DMS153 (cell line): Measurements from ENCODE around the gene CCT8L2.
"Not testable (repeated sequence)": the region's sequence is repeated elsewhere in the genome, so short reads cannot be mapped to it uniquely, and the experiment has no call there.

Experiments used
- DNase-seq: peaks from one replicate; lab custom pipeline; 2025; lab: John Stamatoyannopoulos, UW

CCT8L2 gene

DNA sequence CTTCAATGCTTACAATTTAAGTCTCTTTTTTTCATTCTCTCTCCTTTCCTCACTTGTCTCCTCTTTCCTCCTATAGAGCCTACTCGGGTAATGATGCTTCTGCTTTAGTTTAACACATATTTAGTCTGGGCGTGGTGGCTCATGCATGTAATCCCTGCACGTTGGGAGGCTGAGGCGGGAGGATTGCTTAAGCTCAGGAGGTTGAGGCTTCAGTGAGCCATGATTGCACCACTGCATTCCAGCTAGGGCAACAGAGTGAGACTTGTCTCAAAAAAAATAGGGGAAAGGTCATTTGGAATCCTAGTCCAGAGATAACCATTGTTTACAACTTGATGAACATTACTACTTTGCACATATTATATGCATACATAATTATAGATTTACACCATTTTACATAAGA lies 1.4 kb upstream of the CCT8L2 start:
- no peak for DNase-seq

DNA sequence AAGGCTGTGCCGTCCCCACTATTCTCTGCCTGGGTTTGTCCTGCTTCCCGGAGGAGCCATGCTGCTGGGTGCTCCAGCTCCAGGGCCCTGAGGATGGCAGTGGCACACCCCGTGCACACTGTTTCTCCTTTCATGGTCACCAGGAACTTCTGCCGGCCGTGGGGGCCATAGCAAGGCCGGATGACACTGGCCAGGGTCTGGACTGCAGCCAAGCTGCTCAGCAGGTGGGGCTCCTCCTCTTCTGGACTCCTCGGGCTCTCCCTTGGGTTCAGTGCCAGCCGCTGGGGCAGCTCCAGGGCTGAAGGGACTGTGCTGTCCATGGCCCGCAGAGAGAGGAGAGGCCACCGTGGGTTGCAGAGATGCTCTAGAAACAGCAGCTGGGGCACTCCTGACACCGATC lies 379 bp downstream of the CCT8L2 start:
- not testable (repeated sequence) for DNase-seq

DNA sequence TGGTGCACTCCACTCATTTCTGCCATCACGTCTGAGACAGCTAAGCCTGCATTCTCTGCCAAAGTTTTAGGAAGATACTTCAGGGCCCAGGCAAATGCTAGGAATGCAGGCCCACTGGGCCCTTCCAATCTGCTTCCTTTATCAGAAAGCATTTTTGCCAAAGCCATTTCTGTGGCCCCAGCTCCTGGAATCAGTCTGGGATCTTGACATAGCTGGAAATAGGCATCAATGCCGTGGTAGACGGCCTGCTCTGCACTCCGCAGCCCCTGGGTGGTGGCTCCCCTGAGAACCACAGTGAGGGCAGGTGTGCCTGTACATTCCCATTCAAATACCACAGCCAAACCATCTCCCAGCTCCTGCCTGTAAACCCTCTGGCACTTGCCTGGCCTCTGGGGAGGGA lies 1.5 kb downstream of the CCT8L2 start:
- DNase-seq, result not testable (repeated sequence)

DNA sequence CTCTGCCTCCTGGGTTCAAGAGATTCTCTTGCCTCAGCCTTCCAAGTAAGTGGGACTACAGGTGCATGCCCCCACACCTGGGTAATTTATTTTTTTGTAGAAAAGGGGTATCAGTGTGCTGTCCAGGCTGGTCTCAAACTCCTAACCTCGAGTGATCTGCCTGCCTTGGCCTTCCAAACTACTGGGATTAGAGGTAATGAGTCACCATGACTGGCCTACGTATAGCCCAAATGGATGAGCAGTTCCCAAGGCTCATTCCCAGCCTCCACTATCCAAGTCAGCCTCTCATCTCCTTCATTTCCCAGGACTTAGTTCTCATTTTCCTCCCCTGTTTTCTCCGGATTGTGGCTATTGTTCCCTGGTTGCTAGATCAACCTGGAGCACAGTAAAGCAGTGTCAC lies 5.6 kb downstream of the CCT8L2 start:
- no peak for DNase-seq

DNA sequence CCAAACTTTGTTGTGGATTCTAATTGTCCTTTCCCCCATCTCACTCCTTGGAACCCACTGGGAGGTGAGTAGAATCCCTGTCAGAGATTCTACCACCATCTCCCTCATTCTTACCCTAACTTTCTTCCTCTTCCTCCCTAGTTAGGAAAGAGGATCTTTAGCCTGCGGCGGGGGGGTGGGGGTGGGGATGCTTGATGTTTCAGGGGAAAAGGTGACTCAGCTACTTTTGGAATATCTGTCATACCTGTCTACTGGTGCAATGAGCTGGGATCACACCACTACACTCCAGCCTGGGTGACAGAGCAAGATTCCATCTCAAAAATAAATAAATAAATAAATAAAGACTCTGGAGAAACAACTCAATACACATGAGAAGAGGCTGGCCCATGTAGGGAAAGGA lies 6.4 kb downstream of the CCT8L2 start:
- DNase-seq, result no peak

DNA sequence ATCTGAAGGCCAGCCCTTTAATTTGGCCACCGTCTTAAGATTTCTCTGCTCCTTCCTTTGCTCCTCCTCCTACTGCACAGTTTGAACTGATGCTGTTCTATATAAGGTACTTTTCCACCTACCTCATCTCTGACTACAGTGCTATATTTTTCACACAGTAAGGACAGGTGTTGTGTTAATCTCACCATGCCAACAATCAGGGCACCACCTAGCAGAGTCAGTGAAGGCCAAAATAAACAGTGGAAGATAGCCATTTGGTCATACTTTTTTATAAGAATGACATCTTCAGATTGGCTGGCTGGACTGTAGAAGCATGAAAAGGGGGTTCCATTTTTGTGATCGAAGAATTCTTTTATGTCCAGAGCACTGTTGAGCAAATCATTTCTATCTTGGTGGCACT lies 11.7 kb downstream of the CCT8L2 start:
- not testable (repeated sequence) for DNase-seq

DNA sequence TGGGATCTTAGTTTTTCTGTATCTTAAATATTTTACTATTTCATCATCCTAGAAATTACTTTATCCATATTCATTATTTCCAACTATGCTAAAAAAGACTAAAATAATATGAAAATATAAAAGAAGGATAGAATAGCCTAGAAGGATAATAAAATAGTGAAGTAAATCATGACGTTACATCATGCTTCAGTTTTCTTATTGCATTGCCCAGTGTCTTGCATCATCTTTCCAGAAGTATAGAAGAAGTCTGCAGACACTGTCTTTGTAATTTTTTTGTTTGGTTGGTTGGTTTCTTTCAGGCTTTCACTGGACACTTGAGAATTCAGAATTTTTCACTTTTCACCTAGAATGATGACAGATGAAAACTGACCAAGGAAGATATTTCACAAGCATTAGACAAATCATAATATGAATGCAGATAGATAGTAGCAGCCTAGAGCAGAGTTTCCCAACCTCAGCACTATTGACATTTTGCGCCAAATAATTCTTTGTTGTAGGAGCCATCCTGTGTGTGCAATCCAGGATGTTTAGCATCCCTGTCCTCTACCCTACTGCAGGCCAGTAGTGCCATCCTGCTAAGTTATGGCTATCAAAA lies 23.3 kb downstream of the CCT8L2 start:
- DNase-seq, result not testable (repeated sequence)

DNA sequence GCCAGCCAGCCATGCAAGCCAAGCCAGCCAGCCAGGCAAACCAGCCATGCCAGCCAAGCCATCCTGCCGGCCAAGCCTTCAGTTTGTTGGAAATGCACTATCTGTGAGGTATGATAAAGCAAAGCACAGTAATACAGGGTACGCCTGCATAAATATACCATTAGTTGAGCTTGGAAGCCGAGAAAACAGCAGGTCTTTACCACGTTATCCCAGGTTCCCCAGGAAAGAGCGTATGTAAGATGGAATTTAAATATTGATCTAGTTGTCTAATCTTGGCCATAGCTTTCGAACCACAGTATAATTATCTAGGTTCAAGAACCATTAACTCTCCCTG lies 24.2 kb downstream of the CCT8L2 start:
- no peak for DNase-seq

DNA sequence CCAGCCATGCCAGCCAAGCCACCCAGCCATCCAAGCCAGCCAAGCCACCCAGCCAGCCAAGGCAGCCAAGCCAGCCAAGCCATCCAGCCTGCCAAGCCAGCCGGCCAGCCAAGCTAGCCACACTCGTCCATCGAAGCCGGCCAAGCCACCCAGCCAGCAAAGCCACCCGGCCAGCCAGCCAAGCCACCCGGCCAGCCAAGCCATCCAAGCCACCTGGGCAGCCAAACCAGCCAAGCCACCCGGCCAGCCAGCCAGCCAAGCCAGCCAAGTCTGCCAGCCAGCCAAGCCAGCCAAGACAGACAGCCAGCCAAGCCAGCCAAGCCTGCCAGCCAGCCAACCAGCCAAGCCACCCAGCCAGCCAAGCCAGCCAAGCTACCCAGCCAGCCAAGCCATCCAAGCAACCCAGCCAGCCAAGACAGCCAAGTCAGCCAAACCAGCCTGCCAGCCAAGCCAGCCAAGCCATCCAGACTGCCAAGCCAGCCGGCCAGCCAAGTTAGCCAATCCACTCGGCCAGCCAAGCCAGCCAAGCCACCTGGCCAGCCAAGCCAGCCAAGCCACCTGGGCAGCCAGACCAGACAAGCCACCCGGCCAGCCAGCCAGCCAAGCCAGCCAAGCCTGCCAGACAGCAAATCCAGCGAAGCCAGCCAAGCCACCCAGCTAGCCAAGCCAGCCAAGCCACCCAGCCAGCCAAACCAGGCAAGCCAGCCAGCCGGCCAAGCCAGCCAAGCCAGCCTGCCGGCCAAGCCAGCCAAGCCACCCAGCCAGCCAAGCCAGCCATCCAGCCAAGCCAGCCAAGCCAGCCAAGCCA lies 24.8 kb downstream of the CCT8L2 start:
- not testable (repeated sequence) for DNase-seq

DNA sequence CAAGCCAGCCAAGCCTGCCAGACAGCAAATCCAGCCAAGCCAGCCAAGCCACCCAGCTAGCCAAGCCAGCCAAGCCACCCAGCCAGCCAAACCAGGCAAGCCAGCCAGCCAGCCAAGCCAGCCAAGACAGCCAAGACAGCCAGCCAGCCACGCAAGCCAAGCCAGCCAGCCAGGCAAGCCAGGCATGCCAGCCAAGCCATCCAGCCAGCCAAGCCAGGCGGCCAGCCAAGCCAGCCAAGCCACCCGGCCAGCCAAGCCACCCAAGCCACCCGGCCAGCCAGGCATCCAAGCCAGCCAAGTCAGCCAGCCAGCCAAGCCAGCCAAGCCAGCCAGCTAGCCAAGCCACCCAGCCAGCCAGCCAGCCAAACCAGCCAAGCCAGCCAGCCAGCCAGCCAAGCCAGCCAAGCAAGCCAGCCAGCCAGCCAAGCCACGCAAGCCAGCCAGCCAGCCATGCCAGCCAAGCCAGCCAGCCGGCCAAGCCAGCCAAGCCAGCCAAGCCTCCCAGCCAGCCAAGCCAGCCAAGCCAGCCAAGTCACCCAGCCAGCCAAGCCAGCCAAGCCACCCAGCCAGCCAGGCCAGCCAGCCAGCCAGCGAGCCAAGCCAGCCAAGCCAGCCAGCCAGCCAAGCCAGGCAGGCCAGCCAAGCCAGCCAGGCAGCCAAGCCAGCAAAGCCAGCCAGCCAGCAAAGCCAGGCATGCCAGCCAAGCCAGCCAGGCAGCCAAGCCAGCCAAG lies 26.0 kb downstream of the CCT8L2 start:
- DNase-seq, result not testable (repeated sequence)

DNA sequence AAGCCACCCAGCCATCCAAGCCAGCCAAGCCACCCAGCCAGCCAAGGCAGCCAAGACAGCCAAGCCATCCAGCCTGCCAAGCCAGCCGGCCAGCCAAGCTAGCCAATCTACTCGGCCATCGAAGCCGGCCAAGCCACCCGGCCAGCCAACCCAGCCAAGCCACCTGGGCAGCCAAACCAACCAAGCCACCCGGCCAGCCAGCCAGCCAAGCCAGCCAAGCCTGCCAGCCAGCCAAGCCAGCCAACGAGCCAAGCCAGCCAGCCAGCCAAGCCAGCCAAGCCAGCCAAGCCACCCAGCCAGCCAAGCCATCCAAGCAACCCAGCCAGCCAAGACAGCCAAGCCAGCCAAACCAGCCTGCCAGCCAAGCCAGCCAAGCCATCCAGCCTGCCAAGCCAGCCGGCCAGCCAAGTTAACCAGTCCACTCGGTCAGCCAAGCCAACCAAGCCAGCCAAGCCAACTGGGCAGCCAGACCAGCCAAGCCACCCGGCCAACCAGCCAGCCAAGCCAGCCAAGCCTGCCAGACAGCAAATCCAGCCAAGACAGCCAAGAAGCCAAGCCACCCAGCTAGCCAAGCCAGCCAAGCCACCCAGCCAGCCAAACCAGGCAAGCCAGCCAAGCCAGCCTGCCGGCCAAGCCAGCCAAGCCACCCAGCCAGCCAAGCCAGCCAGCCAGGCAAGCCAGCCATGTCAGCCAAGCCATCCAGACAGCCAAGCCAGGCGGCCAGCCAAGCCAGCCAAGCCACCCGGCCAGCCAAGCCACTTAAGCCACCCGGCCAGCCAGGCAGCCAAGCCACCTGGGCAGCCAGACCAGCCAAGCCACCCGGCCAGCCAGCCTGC lies 26.8 kb downstream of the CCT8L2 start:
- not testable (repeated sequence) for DNase-seq

DNA sequence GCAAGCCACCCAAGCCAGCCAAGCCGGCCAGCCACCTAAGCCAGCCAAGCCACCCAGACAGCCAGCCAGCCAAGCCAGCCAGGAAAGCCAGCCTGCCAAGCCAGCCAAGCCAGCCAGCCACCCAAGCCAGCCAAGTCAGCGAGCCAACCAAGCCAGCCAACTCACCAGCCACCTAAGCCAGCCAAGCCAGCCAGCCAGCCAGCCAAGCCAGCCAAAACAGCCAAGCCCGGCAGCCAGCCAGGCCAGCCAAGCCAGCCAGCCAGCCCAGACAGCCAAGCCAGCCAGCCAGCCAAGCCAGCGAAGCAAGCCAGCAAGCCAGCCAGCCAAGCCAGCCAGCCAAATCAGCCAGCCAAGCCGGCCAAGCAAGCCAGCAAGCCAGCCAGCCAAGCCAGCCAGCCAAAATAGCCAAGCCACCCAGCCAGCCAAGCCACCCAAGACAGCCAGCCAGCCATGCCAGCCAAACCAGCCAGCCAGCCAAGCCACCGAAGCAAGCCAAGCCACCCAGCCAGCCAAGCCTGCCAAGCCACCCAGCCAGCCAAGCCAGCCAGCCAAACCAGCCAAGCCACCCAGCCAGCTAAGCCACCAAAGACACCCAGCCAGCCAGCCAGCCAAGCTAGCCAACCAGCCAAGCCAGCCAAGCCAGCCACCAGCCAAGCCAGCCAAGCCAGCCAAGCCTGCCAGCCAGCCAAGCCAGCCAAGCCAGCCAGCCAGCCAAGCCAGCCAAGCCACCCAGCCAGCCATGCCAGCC lies 27.6 kb downstream of the CCT8L2 start:
- not testable (repeated sequence) for DNase-seq

DNA sequence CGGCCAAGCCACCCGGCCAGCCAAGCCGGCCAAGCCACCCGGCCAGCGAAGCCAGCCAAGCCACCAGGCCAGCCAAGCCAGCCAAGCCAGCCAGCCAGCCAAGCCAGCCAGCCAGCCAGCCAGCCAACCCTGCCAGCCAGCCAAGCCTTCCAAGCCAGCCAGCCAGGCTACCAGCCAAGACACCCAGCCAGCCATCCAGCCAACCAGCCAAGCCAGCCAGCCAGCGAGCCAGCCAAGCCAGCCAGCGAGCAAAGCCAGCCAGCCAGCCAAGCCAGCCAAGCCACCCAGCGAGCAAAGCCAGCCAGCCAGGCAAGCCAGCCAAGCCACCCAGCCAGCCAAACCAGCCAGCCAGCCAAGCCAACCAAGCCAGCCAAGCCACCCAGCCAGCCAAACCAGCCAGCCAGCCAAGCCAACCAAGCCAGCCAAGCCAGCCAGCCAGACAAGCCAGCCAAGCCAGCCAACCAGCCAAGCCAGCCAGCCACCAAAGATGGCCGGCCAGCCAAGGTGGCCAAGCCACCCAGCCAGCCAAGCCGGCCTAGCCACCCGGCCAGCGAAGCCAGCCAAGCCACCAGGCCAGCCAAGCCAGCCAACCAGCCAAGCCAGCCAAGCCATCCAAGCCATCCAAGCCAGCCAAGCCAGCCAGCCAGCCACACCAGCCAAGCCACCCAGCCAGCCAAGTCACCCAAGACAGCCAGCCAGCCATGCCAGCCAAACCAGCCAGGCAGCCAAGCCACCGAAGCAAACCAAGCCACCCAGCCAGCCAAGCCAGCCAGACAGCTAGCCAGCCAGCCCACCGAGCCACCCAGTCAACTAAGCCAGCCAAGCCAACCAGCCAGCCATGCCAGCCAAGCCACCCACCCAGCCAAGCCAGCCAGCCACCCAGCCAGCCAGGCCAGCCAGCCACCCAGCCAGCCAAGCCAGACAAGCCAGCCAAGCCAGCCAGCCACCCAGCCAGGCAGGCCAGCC lies 28.8 kb downstream of the CCT8L2 start:
- DNase-seq, result no peak

DNA sequence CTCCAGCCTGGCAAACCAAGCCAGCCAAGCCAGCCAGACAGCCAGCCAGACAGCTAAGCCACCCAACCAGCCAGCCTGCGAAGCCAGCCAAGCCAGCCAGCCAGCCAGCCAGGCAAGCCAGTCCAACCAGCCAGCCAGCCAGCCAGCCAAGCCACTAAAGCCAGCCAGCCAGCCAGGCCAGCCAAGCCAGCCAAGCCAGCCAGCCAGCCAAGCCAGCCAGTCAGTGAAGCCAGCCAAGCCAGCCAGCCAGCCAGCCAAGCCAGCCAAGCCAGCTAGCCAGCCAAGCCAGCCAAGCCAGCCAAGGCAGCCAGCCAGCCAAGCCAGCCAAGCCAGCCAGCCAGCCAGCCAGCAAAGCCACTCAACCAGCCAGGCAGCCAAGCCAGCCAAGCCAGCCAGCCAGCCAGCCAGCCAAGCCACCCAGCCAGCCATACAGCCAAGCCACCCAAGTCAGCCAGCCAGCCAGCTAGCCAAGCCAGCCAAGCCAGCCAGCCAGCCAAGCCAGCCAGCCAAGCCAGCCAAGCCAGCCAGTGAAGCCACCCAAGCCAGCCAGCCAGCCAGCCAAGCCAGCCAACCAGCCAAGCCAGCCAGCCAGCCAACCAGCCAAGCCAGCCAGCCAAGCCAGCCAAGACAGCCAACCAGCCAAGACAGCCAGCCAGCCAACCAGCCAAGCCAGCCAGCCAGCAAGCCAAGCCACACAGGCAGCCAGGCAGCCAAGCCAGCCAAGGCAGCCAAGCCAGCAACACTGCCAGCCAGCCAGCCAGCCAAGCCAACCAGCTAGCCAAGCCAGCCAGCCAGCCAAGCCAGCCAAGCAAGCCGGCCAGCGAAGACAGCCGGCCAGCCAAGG lies 29.7 kb downstream of the CCT8L2 start:
- DNase-seq, result no peak

DNA sequence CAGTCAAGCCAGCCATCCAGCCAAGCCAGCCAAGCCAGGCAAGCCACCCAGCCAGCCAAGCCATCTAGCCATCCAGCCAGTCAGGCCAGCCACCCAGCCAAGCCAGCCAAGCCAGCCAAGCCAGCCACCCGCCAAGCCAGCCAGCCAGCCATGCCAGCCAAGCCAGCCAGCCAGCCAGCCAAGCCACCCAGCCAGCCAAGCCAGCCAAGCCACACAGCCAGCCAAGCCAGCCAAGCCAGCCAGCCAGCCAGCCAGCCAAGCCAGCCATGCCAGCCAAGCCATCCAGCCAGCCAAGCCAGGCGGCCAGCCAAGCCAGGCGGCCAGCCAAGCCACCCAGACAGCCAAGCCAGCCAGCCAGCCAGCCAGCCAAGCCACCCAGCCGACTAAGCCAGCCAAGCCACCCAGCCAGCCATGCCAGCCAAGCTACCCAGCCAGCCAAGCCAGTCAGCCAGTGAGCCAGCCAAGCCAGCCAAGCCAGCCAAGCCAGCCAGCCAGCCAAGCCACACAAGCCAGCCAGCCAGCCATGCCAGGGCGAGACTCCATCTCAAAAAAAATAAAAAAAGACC lies 31.4 kb downstream of the CCT8L2 start:
- not testable (repeated sequence) for DNase-seq

DNA sequence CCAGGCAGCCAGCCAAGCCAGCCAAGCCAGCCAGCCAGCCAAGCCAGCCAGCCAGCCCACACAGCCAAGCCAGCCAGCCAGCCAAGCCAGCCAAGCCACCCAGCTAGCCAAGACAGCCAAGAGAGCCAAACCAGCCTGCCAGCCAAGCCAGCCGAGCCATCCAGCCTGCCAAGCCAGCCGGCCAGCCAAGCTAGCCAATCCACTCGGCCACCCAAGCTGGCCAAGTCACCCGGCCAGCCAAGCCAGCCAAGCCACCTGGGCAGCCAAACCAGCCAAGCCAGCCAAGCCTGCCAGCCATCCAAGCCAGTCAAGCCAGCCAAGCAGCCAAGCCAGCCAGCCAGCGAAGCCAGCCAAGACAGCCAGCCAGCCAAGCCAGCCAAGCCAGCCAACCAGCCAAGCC lies 32.0 kb downstream of the CCT8L2 start:
- not testable (repeated sequence) for DNase-seq

DNA sequence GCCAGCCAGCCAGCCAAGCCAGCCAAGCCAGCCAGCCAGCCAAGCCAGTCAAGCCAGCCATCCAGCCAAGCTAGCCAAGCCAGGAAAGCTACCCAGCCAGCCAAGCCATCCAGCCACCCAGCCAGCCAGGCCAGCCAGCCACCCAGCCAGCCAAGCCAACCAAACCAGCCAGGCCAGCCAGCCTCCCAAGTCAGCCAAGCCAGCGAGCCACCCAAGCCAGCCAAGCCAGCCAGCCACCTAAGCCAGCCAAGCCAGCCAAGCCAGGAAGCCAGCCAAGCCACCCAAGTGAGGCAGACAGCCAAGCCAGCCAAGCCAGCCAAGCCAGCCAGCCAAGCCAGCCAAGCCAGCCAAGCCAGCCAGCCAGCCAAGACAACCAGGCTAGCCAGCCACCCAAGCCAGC lies 32.6 kb downstream of the CCT8L2 start:
- DNase-seq, result not testable (repeated sequence)

DNA sequence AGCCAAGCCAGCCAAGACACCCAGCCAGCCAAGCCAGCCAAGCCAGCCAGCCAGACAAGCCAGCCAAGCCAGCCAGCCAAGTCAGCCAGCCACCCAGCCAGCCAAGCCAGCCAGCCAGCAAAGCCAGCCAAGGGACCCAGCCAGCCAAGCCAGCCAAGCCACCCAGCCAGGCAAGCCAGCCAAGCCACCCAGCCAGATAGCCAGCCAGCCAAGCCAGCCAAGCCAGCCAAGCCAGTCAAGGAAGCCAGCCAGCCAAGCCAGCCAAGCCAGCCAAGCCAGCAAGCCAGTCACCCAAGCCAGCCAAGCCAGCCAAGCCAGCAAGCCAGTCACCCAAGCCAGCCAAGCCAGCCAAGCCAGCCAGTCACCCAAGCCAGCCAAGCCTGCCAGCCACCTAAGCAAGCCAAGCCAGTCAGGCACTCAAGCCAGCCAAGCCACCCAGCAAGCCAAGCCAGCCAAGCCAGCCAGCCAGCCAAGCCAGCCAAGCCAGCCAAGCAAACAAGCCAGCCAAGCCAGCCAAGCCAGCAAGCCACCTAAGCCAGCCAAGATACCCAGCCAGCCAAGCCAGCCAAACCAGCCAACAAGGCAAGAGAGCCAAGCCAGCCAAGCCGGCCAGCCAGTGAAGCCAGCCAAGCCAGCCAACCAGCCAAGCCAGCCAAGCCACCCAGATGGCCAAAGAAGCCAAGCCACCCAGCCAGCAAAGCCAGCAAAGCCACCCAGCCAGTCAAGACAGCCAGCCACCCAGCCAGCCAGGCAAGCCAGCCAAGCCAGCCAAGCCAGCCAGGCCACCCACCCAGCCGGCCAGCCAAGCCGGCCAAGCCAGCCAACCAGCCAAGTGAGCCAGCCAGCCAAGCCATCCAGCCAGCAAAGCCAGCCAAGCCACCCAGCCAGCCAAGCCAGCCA lies 33.3 kb downstream of the CCT8L2 start:
- no peak for DNase-seq
